H54 (cell line): ENCODE data around the gene ASB3.
"Not testable (repeated sequence)": the region's sequence is repeated elsewhere in the genome, so short reads cannot be mapped to it uniquely, and the experiment has no call there.

Experiments
- DNase-seq: peaks from one replicate; pipeline ENCODE4 v3.0.0; 2011; ENCODE audit warnings: low spot score, mixed read lengths; ENCODE audit not compliant: insufficient read length
- FAIRE-seq: peaks from 3 replicates; lab custom pipeline; 2011; peaks lifted over from hg19 to GRCh38; lab: Jason Lieb, UNC
- POLR2A ChIP-seq: IDR thresholded peaks from 2 replicates; pipeline ENCODE4 v1.6.1; 2011; ENCODE audit warnings: low read depth, mild to moderate bottlenecking, low read length

ASB3 gene

GRCh38 chr2:53786705-53787613 is at the start of gene ASB3, which contains the start of gene ERLEC1:
ASB3 (minus strand) TSS chr2:53786953; CDS start chr2:53765572, 21,381 bp downstream.
ERLEC1 (plus strand) TSS chr2:53787044; CDS start chr2:53787211, 167 bp downstream.
- FAIRE-seq (no peak), DNase-seq (peak; percentile 80)
- TF ChIP-seq POLR2A, result peak; percentile 70

- not testable (repeated sequence) for DNase-seq, FAIRE-seq
Measured at GRCh38 chr2:53829980-53830290, 43.2 kb upstream of the ASB3 start.

- DNase-seq (no peak), FAIRE-seq (no peak)
- TF ChIP-seq POLR2A, result no peak
Measured at GRCh38 chr2:53829273-53829979, 42.7 kb upstream of the ASB3 start.

GRCh38 chr2:53828331-53828730 is 41.6 kb upstream of the ASB3 start:
- no peak for FAIRE-seq
- no peak for TF ChIP-seq POLR2A
- no peak for DNase-seq

GRCh38 chr2:53827398-53828175 is 40.8 kb upstream of the ASB3 start:
- FAIRE-seq (no peak), DNase-seq (no peak)
- no peak for TF ChIP-seq POLR2A

- DNase-seq (no peak), FAIRE-seq (no peak)
- TF ChIP-seq POLR2A, result no peak
Measured at GRCh38 chr2:53826587-53827397, 40.0 kb upstream of the ASB3 start.

GRCh38 chr2:53826030-53826410 is 39.3 kb upstream of the ASB3 start:
- TF ChIP-seq POLR2A, result no peak
- DNase-seq (no peak), FAIRE-seq (no peak)

GRCh38 chr2:53823639-53824038 is 36.9 kb upstream of the ASB3 start:
- not testable (repeated sequence) for DNase-seq, FAIRE-seq

GRCh38 chr2:53821810-53822209 is 35.1 kb upstream of the ASB3 start:
- TF ChIP-seq POLR2A, result no peak
- no peak for DNase-seq
- no peak for FAIRE-seq

- TF ChIP-seq POLR2A, result no peak
- DNase-seq, result no peak
- no peak for FAIRE-seq
Measured at GRCh38 chr2:53820711-53821110, 34.0 kb upstream of the ASB3 start.

- TF ChIP-seq POLR2A, result no peak
- no peak for FAIRE-seq
Measured at GRCh38 chr2:53820048-53820447, 33.3 kb upstream of the ASB3 start.

GRCh38 chr2:53819634-53820033 is 32.9 kb upstream of the ASB3 start:
- TF ChIP-seq POLR2A, result no peak
- no peak for FAIRE-seq
- DNase-seq, result no peak

More at GRCh38 chr2:53820048-53820447, 33.3 kb upstream of the ASB3 start:
- DNase-seq, result no peak

- TF ChIP-seq POLR2A, result no peak
- DNase-seq (no peak), FAIRE-seq (no peak)
Measured at GRCh38 chr2:53818854-53819435, 32.2 kb upstream of the ASB3 start.
